ENCODE results near the gene FBXO10.
"Not testable (repeated sequence)": the region's sequence is repeated elsewhere in the genome, so short reads cannot be mapped to it uniquely, and the experiment has no call there.

The FBXO10 gene

GRCh38 chr9:37480759-37481158 lies 95.4 kb downstream of the FBXO10 start:
- Histone ChIP-seq H3K4me3 (ENCODE audit: low read length, poor library complexity, severe bottlenecking) (no peak overlapping the region), H3K36me3 (ENCODE audit: insufficient read depth, low read length) (no peaks in the 10 kb centered on the region), H3K4me2 (ENCODE audit: low read depth, low read length, poor library complexity, severe bottlenecking) (no peak overlapping the region), H3K4me1 (ENCODE audit: insufficient read depth, low read length, poor library complexity, severe bottlenecking) (peaks cover 8% of the 10 kb centered on the region), H3K9me3 (ENCODE audit: insufficient read depth, low read depth, low read length) (no peaks in the 10 kb centered on the region), H2AFZ (ENCODE audit: low read length) (no peak overlapping the region), H3K9me2 (replicated peaks; ENCODE audit: low read depth, low read length) (no peaks in the 10 kb centered on the region), H3K9ac (ENCODE audit: low read depth, low read length, poor library complexity, severe bottlenecking) (no peak overlapping the region), H3K27me3 (ENCODE audit: insufficient read depth, low read length, poor library complexity, severe bottlenecking) (no peaks in the 10 kb centered on the region), H3K79me2 (ENCODE audit: insufficient read depth, low read length) (no peaks in the 10 kb centered on the region), H4K20me1 (ENCODE audit: insufficient read depth, low read length, poor library complexity, severe bottlenecking) (no peaks in the 10 kb centered on the region), H3F3A (ENCODE audit: low read depth) (no peaks in the 10 kb centered on the region)
- TF ChIP-seq CTCF (conservative IDR thresholded peaks at IDR 0.05; ENCODE audit: low read length) (no peak; the same call in 1 of the 2 replicates), EZH2phosphoT487 (IDR thresholded peaks at IDR 0.05; ENCODE audit: borderline replicate concordance) (no peak)

GRCh38 chr9:37477987-37478619 lies 98.1 kb downstream of the FBXO10 start:
- not testable (repeated sequence) for H3K36me3 ChIP-seq (ENCODE audit: insufficient read depth, low read length); H3K4me2 ChIP-seq (ENCODE audit: low read depth, low read length, poor library complexity, severe bottlenecking); H2AFZ ChIP-seq (ENCODE audit: low read length)

GRCh38 chr9:37477443-37477842 lies 98.7 kb downstream of the FBXO10 start:
- not testable (repeated sequence) for H3K9ac ChIP-seq (ENCODE audit: low read depth, low read length, poor library complexity, severe bottlenecking); H3F3A ChIP-seq (ENCODE audit: low read depth); H2AFZ ChIP-seq (ENCODE audit: low read length); H3K9me2 ChIP-seq (replicated peaks; ENCODE audit: low read depth, low read length); H3K36me3 ChIP-seq (ENCODE audit: insufficient read depth, low read length); H3K79me2 ChIP-seq (ENCODE audit: insufficient read depth, low read length); H4K20me1 ChIP-seq (ENCODE audit: insufficient read depth, low read length, poor library complexity, severe bottlenecking); H3K4me1 ChIP-seq (ENCODE audit: insufficient read depth, low read length, poor library complexity, severe bottlenecking); H3K27me3 ChIP-seq (ENCODE audit: insufficient read depth, low read length, poor library complexity, severe bottlenecking); H3K4me3 ChIP-seq (ENCODE audit: low read length, poor library complexity, severe bottlenecking); H3K4me2 ChIP-seq (ENCODE audit: low read depth, low read length, poor library complexity, severe bottlenecking); H3K9me3 ChIP-seq (ENCODE audit: insufficient read depth, low read depth, low read length)

More at GRCh38 chr9:37477987-37478619, 98.1 kb downstream of the FBXO10 start:
- not testable (repeated sequence) for H3K27me3 ChIP-seq (ENCODE audit: insufficient read depth, low read length, poor library complexity, severe bottlenecking); H4K20me1 ChIP-seq (ENCODE audit: insufficient read depth, low read length, poor library complexity, severe bottlenecking); H3K79me2 ChIP-seq (ENCODE audit: insufficient read depth, low read length); H3K4me1 ChIP-seq (ENCODE audit: insufficient read depth, low read length, poor library complexity, severe bottlenecking); H3K4me3 ChIP-seq (ENCODE audit: low read length, poor library complexity, severe bottlenecking); H3K9me3 ChIP-seq (ENCODE audit: insufficient read depth, low read depth, low read length); H3F3A ChIP-seq (ENCODE audit: low read depth); H3K9me2 ChIP-seq (replicated peaks; ENCODE audit: low read depth, low read length); H3K9ac ChIP-seq (ENCODE audit: low read depth, low read length, poor library complexity, severe bottlenecking)

- no peaks in the 10 kb centered on the region for H4K20me1 ChIP-seq (ENCODE audit: insufficient read depth, low read length, poor library complexity, severe bottlenecking)
- H2AFZ ChIP-seq (ENCODE audit: low read length), result no peak overlapping the region
- H3K4me2 ChIP-seq (ENCODE audit: low read depth, low read length, poor library complexity, severe bottlenecking), result no peak overlapping the region
- no peaks in the 10 kb centered on the region for H3K9me2 ChIP-seq (replicated peaks; ENCODE audit: low read depth, low read length)
- no peak overlapping the region for H3K4me3 ChIP-seq (ENCODE audit: low read length, poor library complexity, severe bottlenecking)
- no peaks in the 10 kb centered on the region for H3F3A ChIP-seq (ENCODE audit: low read depth)
- H3K9ac ChIP-seq (ENCODE audit: low read depth, low read length, poor library complexity, severe bottlenecking), result no peak overlapping the region
- no peaks in the 10 kb centered on the region for H3K27me3 ChIP-seq (ENCODE audit: insufficient read depth, low read length, poor library complexity, severe bottlenecking)
- no peaks in the 10 kb centered on the region for H3K79me2 ChIP-seq (ENCODE audit: insufficient read depth, low read length)
- H3K4me1 ChIP-seq (ENCODE audit: insufficient read depth, low read length, poor library complexity, severe bottlenecking), result no peaks in the 10 kb centered on the region
- no peaks in the 10 kb centered on the region for H3K36me3 ChIP-seq (ENCODE audit: insufficient read depth, low read length)
- TF ChIP-seq EZH2phosphoT487 (IDR thresholded peaks at IDR 0.05; ENCODE audit: borderline replicate concordance) (no peak), CTCF (conservative IDR thresholded peaks at IDR 0.05; ENCODE audit: low read length) (no peak)
- peaks cover 7% of the 10 kb centered on the region; the same call in 1 of the 2 replicates for H3K9me3 ChIP-seq (ENCODE audit: insufficient read depth, low read depth, low read length)
These were observed 99.2 kb downstream of the FBXO10 start for GRCh38 chr9:37476930-37477329.
